ENCODE results near the gene TRAPPC10. TPM values are rescaled to one million over a fixed set of nuclear protein-coding genes. Genes with fewer than 3 reads are reported as not detected.

The TRAPPC10 gene
- total RNA-seq, 1 experiment from 2014 or later: 31.5 TPM

GRCh38 chr21:44059710-44060109, 47.6 kb downstream of the TRAPPC10 start (continued):
- TF ChIP-seq, protein P1, sequence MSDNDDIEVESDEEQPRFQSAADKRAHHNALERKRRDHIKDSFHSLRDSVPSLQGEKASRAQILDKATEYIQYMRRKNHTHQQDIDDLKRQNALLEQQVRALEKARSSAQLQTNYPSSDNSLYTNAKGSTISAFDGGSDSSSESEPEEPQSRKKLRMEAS (IDR thresholded peaks at IDR 0.05): no peak

DNA sequence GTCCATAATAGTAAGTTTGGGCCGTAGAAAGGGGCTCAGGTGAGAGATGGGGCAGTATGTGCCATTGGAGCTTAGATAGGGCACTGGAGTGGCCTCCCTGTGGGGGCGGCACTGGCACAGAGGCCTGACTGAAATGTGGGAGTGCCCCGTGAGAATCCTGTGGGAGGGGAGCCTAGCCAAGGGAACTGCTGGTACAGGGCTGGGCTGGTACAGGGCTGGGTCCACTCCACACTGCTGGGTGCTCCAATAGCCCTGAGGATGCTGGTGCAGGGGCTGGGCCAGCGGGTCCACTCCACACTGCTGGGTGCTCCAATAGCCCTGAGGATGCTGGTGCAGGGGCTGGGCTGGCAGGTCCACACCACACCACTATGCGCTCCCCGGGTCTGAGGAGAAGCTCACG, 50.3 kb downstream of the TRAPPC10 start:
- intact Hi-C loops (cut with micrococcal nuclease): no loop called here
- no peak overlapping the region for H3K9ac ChIP-seq (ENCODE audit: low read length)
- H3K4me1 ChIP-seq (ENCODE audit: control insufficient read depth in 1 of 2, insufficient read depth in 2 of 2, low read length in 2 of 2): no peaks in the 10 kb centered on the region
- ChIA-PET CTCF (no interaction called here), POLR2A (no interaction called here), RAD21 (ENCODE audit: low non-redundant PET in 1 of 2, low total read pairs in 2 of 2, uncharacterized antibody in 2 of 2, unreplicated experiment in 2 of 2) (no interaction called here)
- H3K27ac ChIP-seq (ENCODE audit: low read depth, low read length): no peak overlapping the region
- no peak overlapping the region for H2AFZ ChIP-seq (ENCODE audit: low read depth, low read length, poor library complexity, severe bottlenecking)
- H3K27me3 ChIP-seq (ENCODE audit: insufficient read depth, low read length): no peaks in the 10 kb centered on the region
- ATAC-seq: no peak
- DNase-seq (ENCODE audit: low read depth, low spot score): no peak
- no peak overlapping the region for H3K4me2 ChIP-seq (ENCODE audit: low read length)
- no peaks in the 10 kb centered on the region for H4K20me1 ChIP-seq (ENCODE audit: insufficient read depth)
- no peaks in the 10 kb centered on the region for H3K9me2 ChIP-seq (ENCODE audit: insufficient read depth)
- H3K9me3 ChIP-seq (ENCODE audit: control insufficient read depth in 1 of 2, insufficient read depth in 1 of 2, low read depth in 1 of 2, low read length in 2 of 2): no peaks in the 10 kb centered on the region
- TF ChIP-seq ELF1 (IDR thresholded peaks at IDR 0.05; ENCODE audit: borderline replicate concordance, low read depth): no peak
- no peak for TF ChIP-seq CEBPB (IDR thresholded peaks at IDR 0.05; ENCODE audit: low read depth)
- no peak for TF ChIP-seq POLR2AphosphoS5 (IDR thresholded peaks at IDR 0.05; ENCODE audit: low read depth, low read length)
- no peak for TF ChIP-seq ZBTB33 (IDR thresholded peaks at IDR 0.05; ENCODE audit: extremely low read depth, insufficient replicate concordance, low read length)
- TF ChIP-seq JUND (IDR thresholded peaks at IDR 0.05): no peak
- TF ChIP-seq SP1 (IDR thresholded peaks at IDR 0.05; ENCODE audit: low read depth): no peak
- TF ChIP-seq CBX3 (IDR thresholded peaks at IDR 0.05; ENCODE audit: low read depth): no peak
- TF ChIP-seq POLR2A (IDR thresholded peaks at IDR 0.05; ENCODE audit: borderline replicate concordance, extremely low read depth, insufficient read depth, insufficient read length): no peak
- no peak for TF ChIP-seq EGR1 (IDR thresholded peaks at IDR 0.05; ENCODE audit: low read depth)
- TF ChIP-seq EZH2phosphoT487 (IDR thresholded peaks at IDR 0.05; ENCODE audit: borderline replicate concordance): no peak
- no peak for TF ChIP-seq CTCF (IDR thresholded peaks at IDR 0.05 in 2 of 3, conservative IDR thresholded peaks at IDR 0.05 in 1 of 3; ENCODE audit: borderline replicate concordance in 1 of 3, insufficient read depth in 1 of 3, low read depth in 2 of 3, low read length in 2 of 3)
- no peak for TF ChIP-seq ATF3 (IDR thresholded peaks at IDR 0.05)
- TF ChIP-seq SIN3A (IDR thresholded peaks at IDR 0.05; ENCODE audit: low read depth): no peak
- TF ChIP-seq EZH2 (IDR thresholded peaks at IDR 0.05): no peak
- TF ChIP-seq SRF (IDR thresholded peaks at IDR 0.05; ENCODE audit: low read depth): no peak
- TF ChIP-seq TCF7L2 (IDR thresholded peaks at IDR 0.05; ENCODE audit: borderline replicate concordance, extremely low read depth, insufficient read depth, insufficient read length): no peak
- TF ChIP-seq, protein P1 (IDR thresholded peaks at IDR 0.05): no peak
- TF ChIP-seq ZNF274 (IDR thresholded peaks at IDR 0.05; ENCODE audit: low read depth, low read length): no peak
- TF ChIP-seq YY1 (IDR thresholded peaks at IDR 0.05; ENCODE audit: extremely low read depth, insufficient replicate concordance, low read depth, low read length): no peak
- no peak for TF ChIP-seq FOSL1 (IDR thresholded peaks at IDR 0.05; ENCODE audit: low read depth)
- no peak overlapping the region for H3K4me3 ChIP-seq (replicated peaks in 1 of 2; ENCODE audit: low read depth in 1 of 2, low read length in 2 of 2)
- H3K79me2 ChIP-seq (ENCODE audit: insufficient read depth, low read length): peaks cover 30% of the 10 kb centered on the region
- H3K36me3 ChIP-seq (ENCODE audit: control insufficient read depth in 1 of 2, insufficient read depth in 2 of 2, low read length in 2 of 2): peaks cover 6 to 14% of the 10 kb centered on the region in 2 experiments; a peak in 3 of 4 replicates
- no TSS peak for BruUV-seq (replicated peaks)
